OCI-LY3 (cell line): ENCODE results near the gene MAGI2.

Experiments used
- H2AFZ ChIP-seq: fragments of 200-600, 300-600 bp; shearing (Covaris generic); 2 replicates; pipeline ENCODE4 v1.6.0; 2014; ENCODE audit warnings: antibody characterized with exemption, low read depth, low read length
- H3K27ac ChIP-seq: fragments of 200-600, 300-600 bp; sonication (generic); 2 replicates; pipeline ENCODE4 v1.5.1; 2014; ENCODE audit warnings: mild to moderate bottlenecking, low read length, moderate library complexity, mixed read lengths
- H3K27me3 ChIP-seq: fragments of 200-600, 300-600 bp; sonication (generic); 2 replicates; pipeline ENCODE4 v1.6.1; 2014; ENCODE audit warnings: low read depth, low read length, mixed read lengths
- H3K36me3 ChIP-seq: fragments of 200-600, 300-600 bp; sonication (generic); replicated peaks from 2 replicates; pipeline ENCODE3; 2014; ENCODE audit warnings: low read depth, low read length, mixed read lengths
- H3K4me1 ChIP-seq: fragments of 300-600, 200-600 bp; sonication (generic); 2 replicates; pipeline ENCODE4 v1.6.1; 2014; ENCODE audit warnings: low read length, mixed read lengths
- H3K4me2 ChIP-seq: fragments of 200-600, 300-600 bp; sonication (generic); 2 replicates; pipeline ENCODE4 v1.6.1; 2014; ENCODE audit warnings: low read length, mixed read lengths
- H3K4me3 ChIP-seq: fragments of 300-600, 200-600 bp; sonication (generic); 2 replicates; pipeline ENCODE4 v1.5.1; 2014; ENCODE audit warnings: antibody characterized with exemption, mild to moderate bottlenecking, low read length, moderate library complexity
- H3K79me2 ChIP-seq: fragments of 300-600, 200-600 bp; shearing (Covaris generic); 2 replicates; pipeline ENCODE4 v1.6.1; 2014; ENCODE audit warnings: mild to moderate bottlenecking, low read length, mixed read lengths
- H3K9ac ChIP-seq: fragments of 300-600, 200-600 bp; shearing (Covaris generic); 2 replicates; pipeline ENCODE4 v1.6.0; 2014; ENCODE audit warnings: mild to moderate bottlenecking, low read length, moderate library complexity
- H3K9me3 ChIP-seq: fragments of 200-600, 300-600 bp; shearing (Covaris generic); 2 replicates; pipeline ENCODE4 v1.6.1; 2014; ENCODE audit warnings: low read length, mixed read lengths; ENCODE audit not compliant: insufficient read depth
- H4K20me1 ChIP-seq: fragments of 200-600, 300-600 bp; sonication (generic); 2 replicates; pipeline ENCODE4 v1.6.1; 2016; ENCODE audit warnings: low read length, mixed read lengths; ENCODE audit not compliant: insufficient read depth
- CTCF ChIP-seq: fragments of 200-600, 300-600 bp; sonication (generic); IDR thresholded peaks from 2 replicates; pipeline ENCODE4 v1.5.1; 2014; ENCODE audit warnings: antibody characterized with exemption, low read length, low read depth
- EZH2phosphoT487 ChIP-seq: fragments of 200-600 bp; shearing (Covaris generic); IDR thresholded peaks from 2 replicates; pipeline ENCODE4 v1.6.1; 2018; ENCODE audit warnings: antibody characterized with exemption, mixed run types, low read depth

The MAGI2 gene

GRCh38 chr7:78124216-78124615 is 1329.3 kb downstream of the MAGI2 start:
- TF ChIP-seq CTCF (no peak), EZH2phosphoT487 (no peak)
- Histone ChIP-seq H3K27ac (no peak overlapping the region), H3K9ac (no peak overlapping the region), H2AFZ (no peak overlapping the region), H3K27me3 (no peaks in the 10 kb centered on the region), H3K4me1 (no peaks in the 10 kb centered on the region), H3K36me3 (no peaks in the 10 kb centered on the region), H3K79me2 (no peaks in the 10 kb centered on the region), H3K9me3 (no peaks in the 10 kb centered on the region), H3K4me3 (no peak overlapping the region), H3K4me2 (no peak overlapping the region), H4K20me1 (no peaks in the 10 kb centered on the region)

DNA sequence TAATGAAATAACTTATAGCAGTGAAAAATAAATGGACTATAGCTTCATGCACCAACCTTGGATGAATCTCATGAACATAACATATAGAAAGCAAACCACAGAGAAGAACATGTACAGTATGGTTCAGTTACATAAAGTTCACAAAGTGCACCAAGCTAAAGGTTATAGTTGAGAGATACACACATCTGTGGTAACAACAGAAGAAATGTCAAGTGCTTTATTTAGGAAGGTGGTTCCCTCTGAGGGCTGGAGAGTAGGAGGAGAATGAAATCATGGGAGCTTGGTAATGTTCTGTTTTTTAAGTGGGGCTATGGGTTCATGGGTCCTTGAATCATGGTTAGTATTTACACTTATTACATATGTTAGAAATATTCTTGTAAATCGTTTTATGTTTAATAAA is 1331.6 kb downstream of the MAGI2 start:
- Histone ChIP-seq H3K9me3 (no peaks in the 10 kb centered on the region), H3K27ac (no peak overlapping the region), H3K79me2 (no peaks in the 10 kb centered on the region), H3K36me3 (no peaks in the 10 kb centered on the region), H3K4me2 (no peak overlapping the region), H3K4me3 (no peak overlapping the region), H4K20me1 (no peaks in the 10 kb centered on the region), H2AFZ (no peak overlapping the region), H3K9ac (no peak overlapping the region), H3K27me3 (no peaks in the 10 kb centered on the region), H3K4me1 (no peaks in the 10 kb centered on the region)
- TF ChIP-seq EZH2phosphoT487 (no peak), CTCF (no peak)

DNA sequence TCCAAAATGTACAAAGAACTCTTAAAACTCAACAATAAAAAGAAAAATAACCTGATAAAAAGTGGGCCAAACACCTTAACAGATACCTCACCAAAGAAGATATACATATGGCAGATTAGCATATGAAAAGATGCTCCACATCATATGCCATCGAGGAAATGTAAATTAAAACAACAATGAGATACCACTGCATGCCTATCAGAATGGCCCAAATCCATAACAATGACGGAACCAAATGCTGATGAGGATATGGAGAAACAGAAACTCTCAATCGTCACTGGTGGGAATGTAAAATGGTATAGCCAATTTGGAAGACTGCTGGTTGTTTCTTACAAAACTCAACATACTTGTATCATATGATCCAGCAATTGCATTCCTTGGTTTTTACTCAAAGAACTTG is 1335.0 kb downstream of the MAGI2 start:
- Histone ChIP-seq H3K27ac (no peak overlapping the region), H3K4me2 (no peak overlapping the region), H4K20me1 (no peaks in the 10 kb centered on the region), H3K27me3 (no peaks in the 10 kb centered on the region), H3K4me1 (no peaks in the 10 kb centered on the region), H3K4me3 (no peak overlapping the region), H3K9me3 (no peaks in the 10 kb centered on the region), H3K79me2 (no peaks in the 10 kb centered on the region), H3K9ac (no peak overlapping the region), H2AFZ (no peak overlapping the region), H3K36me3 (no peaks in the 10 kb centered on the region)
- TF ChIP-seq CTCF = no peak
- TF ChIP-seq EZH2phosphoT487 = no peak

GRCh38 chr7:78115876-78116275 is 1337.6 kb downstream of the MAGI2 start:
- Histone ChIP-seq H3K4me3 (no peak overlapping the region), H3K79me2 (no peaks in the 10 kb centered on the region), H3K4me1 (no peaks in the 10 kb centered on the region), H3K9ac (no peak overlapping the region), H3K36me3 (no peaks in the 10 kb centered on the region), H4K20me1 (no peaks in the 10 kb centered on the region), H3K9me3 (no peaks in the 10 kb centered on the region), H3K27me3 (peaks cover 14% of the 10 kb centered on the region; the same call in 1 of the 2 replicates), H3K4me2 (no peak overlapping the region), H3K27ac (no peak overlapping the region), H2AFZ (no peak overlapping the region)
- TF ChIP-seq EZH2phosphoT487 = no peak
- TF ChIP-seq CTCF = no peak
